Stimulated activated CD4-positive, alpha-beta T cell treated with anti-CD3 and anti-CD28 coated beads, Interleukin-2, amount 100 ng/mL, for 4 hours (primary cell): ENCODE results near the gene PDLIM5.
"Not testable (repeated sequence)": the region's sequence is repeated elsewhere in the genome, so short reads cannot be mapped to it uniquely, and the experiment has no call there.

ENCODE experiments used
- DNase-seq: peaks from one replicate; pipeline ENCODE4 v3.0.0-alpha.2; 2020; ENCODE audit warnings: low read depth

The PDLIM5 gene, protein sequence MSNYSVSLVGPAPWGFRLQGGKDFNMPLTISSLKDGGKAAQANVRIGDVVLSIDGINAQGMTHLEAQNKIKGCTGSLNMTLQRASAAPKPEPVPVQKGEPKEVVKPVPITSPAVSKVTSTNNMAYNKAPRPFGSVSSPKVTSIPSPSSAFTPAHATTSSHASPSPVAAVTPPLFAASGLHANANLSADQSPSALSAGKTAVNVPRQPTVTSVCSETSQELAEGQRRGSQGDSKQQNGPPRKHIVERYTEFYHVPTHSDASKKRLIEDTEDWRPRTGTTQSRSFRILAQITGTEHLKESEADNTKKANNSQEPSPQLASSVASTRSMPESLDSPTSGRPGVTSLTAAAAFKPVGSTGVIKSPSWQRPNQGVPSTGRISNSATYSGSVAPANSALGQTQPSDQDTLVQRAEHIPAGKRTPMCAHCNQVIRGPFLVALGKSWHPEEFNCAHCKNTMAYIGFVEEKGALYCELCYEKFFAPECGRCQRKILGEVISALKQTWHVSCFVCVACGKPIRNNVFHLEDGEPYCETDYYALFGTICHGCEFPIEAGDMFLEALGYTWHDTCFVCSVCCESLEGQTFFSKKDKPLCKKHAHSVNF

GRCh38 chr4:94451695-94452475 lies at the start of gene PDLIM5:
Gene PDLIM5 (plus strand): TSS chr4:94451942. CDS start chr4:94455289, 3,347 bp downstream.
- DNase-seq: peak; percentile 82

- not testable (repeated sequence) for DNase-seq
These were observed 49.3 kb upstream of the PDLIM5 start for GRCh38 chr4:94402439-94402838.

- no peak for DNase-seq
These were observed 48.0 kb upstream of the PDLIM5 start for GRCh38 chr4:94403751-94404150.

DNA sequence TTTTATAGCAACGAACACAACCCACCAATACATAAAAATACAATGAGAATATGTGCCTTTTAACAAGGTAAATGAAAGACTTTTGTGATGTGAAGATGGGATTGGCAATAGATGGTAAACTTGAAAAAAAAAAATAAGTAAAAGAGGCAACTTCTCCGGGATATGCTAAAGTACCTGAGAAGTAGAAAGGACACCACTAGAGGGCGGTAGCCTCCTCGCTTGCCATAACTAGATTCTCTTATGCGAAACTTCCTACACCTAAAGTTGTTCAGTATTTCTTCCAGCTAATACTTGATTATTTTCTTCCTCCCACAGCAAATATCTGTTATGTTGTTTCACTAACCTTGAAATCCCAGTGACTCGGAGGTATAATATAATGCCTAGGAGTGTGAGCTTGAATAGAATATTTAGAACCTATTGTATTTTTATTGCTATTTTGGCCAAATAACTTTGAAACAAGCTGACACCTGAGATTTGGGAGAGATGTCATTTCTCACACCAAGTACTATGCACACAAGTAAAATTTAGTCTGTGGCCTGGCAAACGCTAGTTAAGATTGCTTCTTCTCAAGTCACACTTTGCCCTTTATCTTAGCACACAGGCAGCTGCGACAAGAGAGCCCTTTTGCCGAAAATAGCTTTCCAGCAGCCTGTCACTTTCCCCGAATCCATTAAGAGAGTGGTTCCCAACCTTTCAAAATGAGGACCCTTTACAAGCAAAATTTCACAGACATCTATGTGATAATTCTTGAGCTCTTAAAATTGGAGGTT lies 44.9 kb upstream of the PDLIM5 start:
- DNase-seq: peak; percentile 41

DNA sequence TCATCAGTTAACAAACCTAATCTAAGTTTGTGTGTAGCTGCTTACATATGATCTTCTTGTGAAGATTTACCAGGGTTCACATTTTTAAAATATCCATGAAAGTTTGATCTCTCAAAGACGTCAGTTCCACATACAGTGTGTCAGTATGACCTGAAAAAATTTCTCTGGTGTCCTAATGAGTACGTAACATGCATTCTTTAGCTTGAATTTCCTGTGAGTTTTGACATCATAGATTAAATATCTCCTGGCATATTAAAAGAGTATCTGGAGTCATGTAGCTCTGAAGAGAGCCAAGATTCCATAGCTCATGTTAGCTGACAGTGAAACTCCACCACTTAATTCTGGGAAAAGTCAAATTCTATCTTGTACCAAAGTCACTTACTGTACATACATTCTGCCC lies 43.9 kb upstream of the PDLIM5 start:
- no peak for DNase-seq

DNA sequence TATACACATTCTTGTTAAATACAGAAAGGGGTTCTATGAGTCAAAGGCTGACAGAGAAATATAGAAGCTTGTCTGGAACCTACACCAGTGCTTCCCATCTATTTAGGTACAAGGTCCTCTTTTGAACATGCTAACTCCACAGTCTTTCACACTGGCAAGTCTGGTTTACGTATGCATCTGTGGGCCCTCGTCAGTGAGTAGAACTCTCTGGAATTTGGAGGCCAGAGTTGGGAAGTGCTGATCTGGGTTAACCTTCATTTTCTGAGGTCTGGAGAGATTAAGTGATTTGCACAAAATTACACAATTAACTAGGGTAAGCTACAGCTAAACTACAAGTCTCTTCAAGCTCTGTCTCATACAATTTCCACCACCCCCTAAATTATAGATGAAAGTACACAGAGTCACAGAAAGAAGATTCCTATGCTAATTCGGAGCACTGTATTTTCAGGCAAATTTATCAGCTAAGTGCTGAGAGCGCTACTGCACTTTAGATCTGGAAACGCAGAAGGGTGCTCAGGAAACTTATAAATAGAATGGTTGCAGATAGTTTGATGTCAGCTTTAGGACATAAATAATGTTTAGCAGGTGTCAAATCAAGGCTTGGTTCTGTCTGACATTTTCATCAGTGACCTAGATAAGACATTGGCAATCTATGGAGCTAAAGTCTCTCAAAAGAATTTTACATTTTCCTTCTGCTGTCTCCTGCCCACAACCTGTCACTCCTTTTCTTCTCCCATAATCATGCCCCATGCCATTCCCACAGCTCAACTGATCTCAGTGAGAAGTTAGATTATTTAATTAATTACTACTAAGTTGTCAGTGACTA lies 43.0 kb upstream of the PDLIM5 start:
- DNase-seq: no peak

DNA sequence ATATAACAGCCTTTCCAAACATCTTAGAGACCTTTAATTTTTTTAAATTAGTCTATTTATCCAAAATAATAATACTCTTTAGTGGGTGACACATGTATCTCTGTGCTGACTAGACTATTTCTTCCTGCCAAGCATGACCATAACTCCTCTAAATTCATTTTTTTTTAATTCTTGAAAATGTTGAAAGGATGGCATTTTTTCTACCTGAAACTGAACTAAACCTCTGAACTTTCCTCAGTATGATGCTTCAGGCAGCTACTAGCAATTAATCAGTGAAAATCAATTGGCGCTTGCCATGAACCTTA lies 42.4 kb upstream of the PDLIM5 start:
- DNase-seq: no peak

GRCh38 chr4:94409962-94410361 lies 41.8 kb upstream of the PDLIM5 start:
- DNase-seq: no peak

DNA sequence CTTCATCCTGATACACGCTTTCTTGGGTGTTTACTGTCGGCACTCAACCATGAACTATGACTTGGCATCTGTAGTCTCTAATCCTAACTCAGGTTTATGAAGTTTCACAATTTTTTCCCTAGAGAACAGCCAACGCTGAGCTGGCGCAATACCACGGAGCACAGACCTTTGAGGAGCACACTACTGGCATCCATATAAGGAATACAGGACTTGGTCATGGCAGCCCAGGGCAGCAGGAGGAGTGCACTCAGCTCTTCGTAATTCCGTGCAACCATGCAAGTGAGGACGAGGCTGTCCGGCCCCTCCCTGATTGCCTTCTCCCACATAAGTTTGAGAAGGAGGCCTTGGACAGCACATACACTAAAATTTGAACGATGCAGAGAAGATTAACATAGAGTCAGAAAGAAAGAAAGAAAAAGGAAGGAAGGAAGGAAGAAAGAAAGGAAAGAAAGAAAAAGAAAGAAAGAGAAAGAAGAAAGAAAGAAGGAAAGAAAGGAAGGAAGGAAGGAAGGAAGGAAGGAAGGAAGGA lies 41.0 kb upstream of the PDLIM5 start:
- DNase-seq: no peak

DNA sequence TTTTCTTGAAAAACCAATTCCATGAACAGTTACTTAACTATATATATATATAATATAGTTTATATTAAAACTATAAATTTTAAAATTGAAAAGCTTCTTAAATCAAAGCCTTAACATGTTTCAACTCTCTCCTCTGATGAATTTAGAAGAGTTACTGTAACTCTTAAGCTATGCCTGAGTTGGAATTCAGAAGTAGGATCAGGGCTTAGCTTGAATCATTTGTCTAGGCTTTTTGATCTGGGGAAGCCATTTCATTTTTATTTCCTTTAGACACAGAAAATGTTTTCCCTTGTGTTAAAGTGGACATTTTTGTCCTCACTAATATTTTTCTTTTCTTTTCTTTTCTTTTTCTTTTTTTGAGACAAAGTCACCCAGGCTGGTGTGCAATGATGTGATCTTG lies 40.4 kb upstream of the PDLIM5 start:
- no peak for DNase-seq

- DNase-seq: no peak
These were observed 39.6 kb upstream of the PDLIM5 start for GRCh38 chr4:94412019-94412657.

GRCh38 chr4:94412658-94413038 lies 39.1 kb upstream of the PDLIM5 start:
- DNase-seq: no peak

DNA sequence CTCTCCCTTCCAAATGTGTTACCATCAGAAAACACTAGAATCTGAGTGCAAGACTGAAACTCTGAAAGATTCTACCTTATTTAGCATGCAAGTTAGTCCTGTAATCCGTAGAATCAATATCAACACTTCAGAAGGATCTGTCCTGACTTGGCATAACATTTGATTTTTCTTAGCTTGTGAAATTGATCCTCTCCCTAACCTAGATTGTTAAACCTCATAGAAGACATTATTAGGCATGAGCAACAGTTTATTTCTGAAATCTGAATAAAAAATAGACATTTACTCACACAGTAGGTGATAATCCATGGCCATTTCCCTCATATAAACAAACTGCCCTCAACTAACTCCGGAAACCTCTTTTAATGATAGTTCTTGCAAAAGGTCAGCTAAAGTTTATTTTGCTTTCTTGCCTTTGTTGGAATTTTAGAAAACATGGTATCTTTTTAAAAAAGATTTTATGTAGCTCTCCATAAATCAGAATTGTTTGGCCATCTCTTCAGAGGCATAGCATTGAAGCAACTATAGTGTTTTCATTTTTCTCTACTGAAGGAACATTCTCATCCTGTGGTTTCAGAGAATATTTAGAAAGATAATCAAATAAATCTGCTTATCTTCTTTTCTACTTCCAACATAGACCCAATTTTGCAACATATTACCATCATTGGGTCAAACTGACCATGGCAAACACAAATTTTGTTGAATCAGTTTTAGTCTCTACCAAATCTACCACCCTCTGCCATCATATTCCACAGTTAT lies 38.5 kb upstream of the PDLIM5 start:
- no peak for DNase-seq

DNA sequence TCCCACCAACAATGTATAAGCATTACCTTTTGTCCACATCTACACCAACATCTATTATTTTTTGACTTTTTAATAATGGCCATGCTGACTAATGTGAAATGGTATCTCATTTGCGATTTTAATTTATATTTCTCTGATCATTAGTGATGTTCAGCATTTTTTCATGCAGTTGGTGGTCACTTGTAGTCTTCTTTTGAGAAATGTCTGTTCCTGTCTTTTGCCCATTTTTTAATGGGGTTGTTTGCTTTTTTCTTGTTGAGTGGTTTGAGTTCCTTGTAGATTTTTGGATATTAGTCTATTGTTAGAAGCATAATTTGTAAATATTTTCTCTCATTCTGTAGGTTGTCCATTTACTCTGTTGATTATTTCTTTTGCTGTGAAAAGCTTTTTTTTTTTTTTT lies 36.8 kb upstream of the PDLIM5 start:
- DNase-seq: no peak

DNA sequence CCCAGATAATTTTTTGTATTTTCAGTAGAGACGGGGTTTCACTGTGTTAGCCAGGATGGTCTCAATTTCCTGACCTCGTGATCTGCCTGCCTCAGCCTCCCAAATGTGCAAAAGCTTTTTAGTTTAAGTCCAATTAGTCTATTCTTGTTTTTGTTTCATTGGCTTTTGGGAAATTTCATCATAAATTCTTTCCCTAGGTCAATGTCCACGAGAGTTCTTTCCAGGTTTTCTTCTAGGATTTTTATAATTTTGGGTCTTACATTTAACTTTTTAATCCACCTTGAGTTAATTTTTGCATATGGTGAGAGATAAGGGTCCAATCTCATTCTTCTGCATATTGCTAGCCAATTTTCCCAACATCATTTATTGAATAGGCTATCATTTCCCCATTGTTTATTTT lies 36.3 kb upstream of the PDLIM5 start:
- DNase-seq: no peak

DNA sequence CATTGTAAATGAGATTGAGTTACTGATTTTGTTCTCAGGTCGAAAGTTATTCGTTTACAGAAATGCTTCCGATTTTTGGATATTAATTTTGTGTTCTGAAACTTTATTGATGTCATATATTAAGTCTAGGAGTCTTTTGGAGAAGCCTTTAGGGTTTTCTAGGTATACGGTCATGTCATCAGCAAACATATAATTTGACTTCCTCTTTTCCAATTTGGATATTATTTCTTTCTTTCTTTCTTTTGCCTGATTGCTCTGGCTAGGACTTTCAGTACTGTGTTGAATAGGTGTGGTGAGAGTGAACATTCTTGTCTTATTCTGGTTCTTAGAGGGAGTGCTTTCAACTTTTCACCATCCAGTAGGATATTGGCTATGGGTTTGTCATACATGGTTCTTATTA lies 35.4 kb upstream of the PDLIM5 start:
- no peak for DNase-seq

DNA sequence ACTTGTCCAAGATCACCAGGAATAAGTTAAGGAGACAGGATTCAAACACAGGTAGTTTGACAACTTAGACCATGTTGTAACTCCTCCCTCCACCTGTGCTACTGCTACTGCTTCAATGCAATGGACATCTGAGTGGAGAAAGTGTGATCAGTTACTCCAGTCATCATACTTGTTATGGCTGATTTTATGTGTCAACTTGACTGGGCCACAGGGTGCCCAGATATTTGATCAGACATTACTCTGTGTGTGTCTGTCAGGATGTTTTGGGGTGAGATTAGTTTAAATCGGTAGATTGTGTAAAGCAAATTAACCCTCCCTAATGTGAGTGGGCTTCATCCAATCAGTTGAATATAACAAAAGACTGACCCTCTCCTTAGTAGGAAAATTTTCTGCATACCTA lies 34.8 kb upstream of the PDLIM5 start:
- DNase-seq: no peak

- no peak for DNase-seq
These were observed 32.2 kb upstream of the PDLIM5 start for GRCh38 chr4:94419549-94419948.

DNA sequence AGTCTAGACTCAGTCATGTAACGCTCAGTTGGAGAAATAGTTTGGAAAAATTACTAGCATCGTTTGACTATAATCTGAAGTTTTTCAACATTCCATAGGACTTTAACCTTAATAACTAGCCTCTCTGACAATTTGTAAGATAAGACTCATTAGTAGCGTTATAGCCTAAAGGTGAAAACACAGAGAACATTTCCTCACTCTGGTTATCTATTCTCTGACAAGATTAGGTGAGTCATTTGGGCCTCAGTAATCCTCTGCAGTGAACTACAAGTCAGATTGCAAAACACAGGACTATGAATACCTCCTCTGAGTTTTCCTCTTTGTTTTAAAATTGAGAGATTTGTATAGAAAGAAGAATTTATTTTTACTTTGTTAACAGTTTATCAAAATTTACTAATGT lies 31.8 kb upstream of the PDLIM5 start:
- no peak for DNase-seq

- no peak for DNase-seq
These were observed 31.4 kb upstream of the PDLIM5 start for GRCh38 chr4:94420356-94420755.
